K562 (cell line): Measurements from ENCODE around the gene MAP4K1.

ENCODE experiments used
- BCL6 ChIP-seq: fragments of 250-450 bp; sonication (Bioruptor Pico); IDR thresholded peaks from 2 replicates; pipeline ENCODE4 v1.4.0; 2020
- BMI1 ChIP-seq: fragments of 150-350 bp; IDR thresholded peaks from 2 replicates; pipeline ENCODE4 v1.6.1; 2014; ENCODE audit warnings: low read length
- COPS2 ChIP-seq: fragments of 450-650 bp; conservative IDR thresholded peaks from 2 replicates; pipeline ENCODE4 v1.6.1; 2016; ENCODE audit warnings: mild to moderate bottlenecking, moderate library complexity
- MTF1 ChIP-seq: fragments of 250-450 bp; sonication (Bioruptor Pico); IDR thresholded peaks from 2 replicates; pipeline ENCODE4 v1.9.0; 2021; ENCODE audit warnings: moderate library complexity, mild to moderate bottlenecking, inconsistent platforms, borderline replicate concordance
- NCOA4 ChIP-seq: fragments of 450-650 bp; IDR thresholded peaks from 2 replicates; pipeline ENCODE4 v1.6.1; 2018; ENCODE audit warnings: mild to moderate bottlenecking; ENCODE audit not compliant: partially characterized antibody
- RBM22 ChIP-seq: fragments of 200-400 bp; formaldehyde crosslinking; IDR thresholded peaks from 2 replicates; pipeline ENCODE4 v1.6.1; 2018; ENCODE audit warnings: low read length, low read depth; ENCODE audit not compliant: poor library complexity, severe bottlenecking
- RCOR1 ChIP-seq, 2 experiments: IDR thresholded peaks; 2 replicates each; pipeline ENCODE4 v1.6.1; 2012; ENCODE audit warnings: low read depth in 2 of 2, low read length in 2 of 2, borderline replicate concordance in 1 of 2, improper control_type of control experiment in 1 of 2
- TAF1 ChIP-seq: IDR thresholded peaks from 2 replicates; pipeline ENCODE4 v1.6.1; 2011; ENCODE audit warnings: mild to moderate bottlenecking, low read length, moderate library complexity; ENCODE audit not compliant: insufficient read depth, control insufficient read depth, severe bottlenecking; ENCODE audit errors: extremely low read depth
- ZNF274 ChIP-seq: IDR thresholded peaks from 2 replicates; pipeline ENCODE4 v1.6.1; 2011; ENCODE audit warnings: low read depth, mild to moderate bottlenecking, low read length, moderate library complexity, borderline replicate concordance
- ZNF785 ChIP-seq: fragments of 250-450 bp; sonication (Bioruptor Pico); IDR thresholded peaks from 2 replicates; pipeline ENCODE4 v1.4.0; 2020; ENCODE audit warnings: mild to moderate bottlenecking
- TF ChIP-seq, protein P1 (sequence below): fragments of 450-650 bp; IDR thresholded peaks from 2 replicates; pipeline ENCODE4 v1.6.1; 2016
- TF ChIP-seq, protein P2 (sequence below), 3 experiments: IDR thresholded peaks in 2 of 3; conservative IDR thresholded peaks in 1 of 3; 2 replicates each; pipeline ENCODE4 v1.5.1; 2011 to 2012; ENCODE audit warnings: low read length in 3 of 3, mild to moderate bottlenecking in 3 of 3, control low read depth in 2 of 3, improper control_type of control experiment in 1 of 3, inconsistent platforms in 1 of 3, low read depth in 1 of 3, mixed read lengths in 1 of 3, moderate library complexity in 1 of 3; ENCODE audit not compliant: insufficient read depth in 2 of 3
- TF ChIP-seq, protein P3 (sequence below): sonication (generic); formaldehyde crosslinking; IDR thresholded peaks from 2 replicates; pipeline ENCODE4 v1.8.0; 2023; ENCODE audit warnings: mild to moderate bottlenecking, missing genetic modification reagents

DNA sequence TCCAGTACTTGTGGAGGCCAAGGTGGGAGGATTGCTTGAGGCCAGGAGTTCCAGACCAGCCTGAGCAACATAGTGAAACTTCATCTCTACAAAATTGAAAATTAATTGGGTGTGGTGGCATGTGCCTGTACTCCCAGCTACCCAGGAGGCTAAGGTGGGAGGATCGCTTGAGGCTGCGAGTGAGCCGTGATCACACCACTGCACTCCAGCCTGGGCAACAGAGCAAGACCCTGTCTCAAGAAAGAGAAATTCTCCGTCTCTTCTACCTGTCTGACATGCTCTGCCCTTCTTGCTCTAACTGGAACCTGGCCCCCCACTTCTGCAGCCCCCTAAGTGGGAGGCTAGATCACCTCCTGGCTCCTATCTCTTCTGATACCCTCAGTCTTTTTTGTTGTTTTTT is 8.6 kb upstream of the MAP4K1 start:
- TF ChIP-seq ZNF785 (CRISPR knock-in tag) (no peak), BMI1 (no peak), RBM22 (no peak), MTF1 (no peak), BCL6 (CRISPR knock-in tag) (no peak), RCOR1 (IDR thresholded peaks at IDR 0.05; ENCODE audit: borderline replicate concordance in 1 of 2, low read depth in 2 of 2, low read length in 2 of 2) (no peak), COPS2 (no peak), ZNF274 (no peak), NCOA4 (no peak), TAF1 (no peak)
- TF ChIP-seq, protein P1, sequence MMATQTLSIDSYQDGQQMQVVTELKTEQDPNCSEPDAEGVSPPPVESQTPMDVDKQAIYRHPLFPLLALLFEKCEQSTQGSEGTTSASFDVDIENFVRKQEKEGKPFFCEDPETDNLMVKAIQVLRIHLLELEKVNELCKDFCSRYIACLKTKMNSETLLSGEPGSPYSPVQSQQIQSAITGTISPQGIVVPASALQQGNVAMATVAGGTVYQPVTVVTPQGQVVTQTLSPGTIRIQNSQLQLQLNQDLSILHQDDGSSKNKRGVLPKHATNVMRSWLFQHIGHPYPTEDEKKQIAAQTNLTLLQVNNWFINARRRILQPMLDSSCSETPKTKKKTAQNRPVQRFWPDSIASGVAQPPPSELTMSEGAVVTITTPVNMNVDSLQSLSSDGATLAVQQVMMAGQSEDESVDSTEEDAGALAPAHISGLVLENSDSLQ: no peak
- TF ChIP-seq, protein P2, sequence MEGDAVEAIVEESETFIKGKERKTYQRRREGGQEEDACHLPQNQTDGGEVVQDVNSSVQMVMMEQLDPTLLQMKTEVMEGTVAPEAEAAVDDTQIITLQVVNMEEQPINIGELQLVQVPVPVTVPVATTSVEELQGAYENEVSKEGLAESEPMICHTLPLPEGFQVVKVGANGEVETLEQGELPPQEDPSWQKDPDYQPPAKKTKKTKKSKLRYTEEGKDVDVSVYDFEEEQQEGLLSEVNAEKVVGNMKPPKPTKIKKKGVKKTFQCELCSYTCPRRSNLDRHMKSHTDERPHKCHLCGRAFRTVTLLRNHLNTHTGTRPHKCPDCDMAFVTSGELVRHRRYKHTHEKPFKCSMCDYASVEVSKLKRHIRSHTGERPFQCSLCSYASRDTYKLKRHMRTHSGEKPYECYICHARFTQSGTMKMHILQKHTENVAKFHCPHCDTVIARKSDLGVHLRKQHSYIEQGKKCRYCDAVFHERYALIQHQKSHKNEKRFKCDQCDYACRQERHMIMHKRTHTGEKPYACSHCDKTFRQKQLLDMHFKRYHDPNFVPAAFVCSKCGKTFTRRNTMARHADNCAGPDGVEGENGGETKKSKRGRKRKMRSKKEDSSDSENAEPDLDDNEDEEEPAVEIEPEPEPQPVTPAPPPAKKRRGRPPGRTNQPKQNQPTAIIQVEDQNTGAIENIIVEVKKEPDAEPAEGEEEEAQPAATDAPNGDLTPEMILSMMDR (IDR thresholded peaks at IDR 0.05 in 2 of 3, conservative IDR thresholded peaks at IDR 0.05 in 1 of 3; ENCODE audit: insufficient read depth in 2 of 3, low read depth in 1 of 3, low read length in 3 of 3): no peak
- TF ChIP-seq, protein P3, sequence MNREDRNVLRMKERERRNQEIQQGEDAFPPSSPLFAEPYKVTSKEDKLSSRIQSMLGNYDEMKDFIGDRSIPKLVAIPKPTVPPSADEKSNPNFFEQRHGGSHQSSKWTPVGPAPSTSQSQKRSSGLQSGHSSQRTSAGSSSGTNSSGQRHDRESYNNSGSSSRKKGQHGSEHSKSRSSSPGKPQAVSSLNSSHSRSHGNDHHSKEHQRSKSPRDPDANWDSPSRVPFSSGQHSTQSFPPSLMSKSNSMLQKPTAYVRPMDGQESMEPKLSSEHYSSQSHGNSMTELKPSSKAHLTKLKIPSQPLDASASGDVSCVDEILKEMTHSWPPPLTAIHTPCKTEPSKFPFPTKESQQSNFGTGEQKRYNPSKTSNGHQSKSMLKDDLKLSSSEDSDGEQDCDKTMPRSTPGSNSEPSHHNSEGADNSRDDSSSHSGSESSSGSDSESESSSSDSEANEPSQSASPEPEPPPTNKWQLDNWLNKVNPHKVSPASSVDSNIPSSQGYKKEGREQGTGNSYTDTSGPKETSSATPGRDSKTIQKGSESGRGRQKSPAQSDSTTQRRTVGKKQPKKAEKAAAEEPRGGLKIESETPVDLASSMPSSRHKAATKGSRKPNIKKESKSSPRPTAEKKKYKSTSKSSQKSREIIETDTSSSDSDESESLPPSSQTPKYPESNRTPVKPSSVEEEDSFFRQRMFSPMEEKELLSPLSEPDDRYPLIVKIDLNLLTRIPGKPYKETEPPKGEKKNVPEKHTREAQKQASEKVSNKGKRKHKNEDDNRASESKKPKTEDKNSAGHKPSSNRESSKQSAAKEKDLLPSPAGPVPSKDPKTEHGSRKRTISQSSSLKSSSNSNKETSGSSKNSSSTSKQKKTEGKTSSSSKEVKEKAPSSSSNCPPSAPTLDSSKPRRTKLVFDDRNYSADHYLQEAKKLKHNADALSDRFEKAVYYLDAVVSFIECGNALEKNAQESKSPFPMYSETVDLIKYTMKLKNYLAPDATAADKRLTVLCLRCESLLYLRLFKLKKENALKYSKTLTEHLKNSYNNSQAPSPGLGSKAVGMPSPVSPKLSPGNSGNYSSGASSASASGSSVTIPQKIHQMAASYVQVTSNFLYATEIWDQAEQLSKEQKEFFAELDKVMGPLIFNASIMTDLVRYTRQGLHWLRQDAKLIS (CRISPR knock-in tag): no peak
